8988T (cell line): ENCODE results near the gene C1QTNF1.

ENCODE experiments used
- DNase-seq: peaks from one replicate; pipeline ENCODE4 v3.0.0; 2011

C1QTNF1 gene

DNA sequence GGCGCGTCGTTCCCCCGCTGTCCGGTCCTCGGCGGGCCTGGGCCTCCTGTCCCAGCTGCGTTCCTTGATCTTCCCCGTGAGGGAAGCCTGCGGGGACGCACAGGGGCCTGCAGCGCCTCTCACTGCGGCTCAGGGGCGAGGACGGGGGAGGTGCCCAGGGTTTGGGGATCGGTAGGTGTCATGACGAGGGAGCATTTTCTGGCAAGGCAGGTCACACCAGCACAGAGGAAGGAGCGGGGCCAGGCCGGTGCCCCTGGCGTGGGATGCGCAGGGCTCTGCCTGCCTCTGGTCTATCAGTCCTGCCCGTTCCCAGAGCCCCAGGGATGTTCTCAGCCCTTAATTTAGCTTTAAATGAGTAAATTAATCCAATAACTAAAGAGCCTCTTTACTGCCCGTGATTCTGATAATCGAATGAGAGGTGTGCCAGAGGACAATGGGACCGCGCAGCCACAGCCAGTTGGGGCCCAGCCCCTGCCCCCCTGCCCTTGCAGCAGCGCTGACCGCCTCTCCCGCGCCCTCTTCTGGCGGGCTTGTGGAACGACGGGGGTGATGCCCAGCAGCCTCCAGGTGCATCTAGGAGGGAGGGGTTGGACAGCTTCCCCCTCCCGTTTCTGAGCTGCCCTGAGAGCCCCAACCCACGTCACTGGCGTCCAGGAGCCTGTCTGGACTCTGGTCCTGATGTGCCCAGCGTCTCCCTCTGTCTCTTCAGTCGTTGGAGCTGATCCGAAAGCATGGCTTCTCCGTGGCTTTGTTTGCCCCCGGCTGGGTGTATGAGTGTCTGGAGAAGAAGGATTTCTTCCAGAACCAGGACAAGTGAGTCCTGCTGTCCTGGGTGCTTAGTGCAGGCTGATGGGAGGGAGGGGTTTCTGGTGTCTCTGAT, 58.6 kb downstream of the C1QTNF1 start:
- peak; percentile 74 for DNase-seq

DNA sequence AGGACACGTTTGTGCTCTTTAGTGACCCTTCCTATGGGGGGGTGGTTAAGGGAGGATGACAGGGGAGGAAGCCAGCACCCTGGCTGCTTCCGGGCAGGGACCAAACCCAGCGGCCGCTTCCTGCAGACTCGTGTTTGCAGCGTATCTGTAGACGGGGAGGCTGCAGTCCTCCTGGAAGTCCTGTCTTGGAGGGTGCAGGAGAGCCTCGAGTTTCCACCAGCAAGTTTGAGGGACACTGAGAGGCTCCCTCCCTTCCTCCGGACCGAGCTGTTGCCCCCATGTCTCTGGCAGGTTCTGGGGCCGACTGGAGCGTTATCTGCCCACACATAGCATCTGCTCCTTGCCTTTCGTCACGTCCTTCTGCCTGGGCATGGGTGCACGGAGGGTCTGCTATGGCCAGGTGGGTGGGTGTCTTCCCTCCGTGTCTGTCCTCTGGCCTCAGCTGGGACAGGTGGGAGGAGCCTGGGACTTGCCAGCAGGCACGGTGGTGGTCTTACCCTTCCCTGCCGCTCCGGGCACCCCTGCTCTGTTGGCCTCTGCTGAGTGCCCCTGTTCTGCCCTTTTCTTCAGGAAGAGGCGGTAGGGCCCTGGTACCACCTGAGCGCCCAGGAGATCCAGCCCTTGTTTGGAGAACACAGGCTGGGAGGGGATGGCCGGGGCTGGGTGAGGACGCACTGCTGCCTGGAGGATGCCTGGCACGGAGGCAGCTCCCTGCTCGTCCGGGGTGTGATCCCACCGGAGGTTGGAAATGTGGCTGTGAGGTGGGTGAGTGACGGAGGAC, 59.4 kb downstream of the C1QTNF1 start:
- DNase-seq = peak; percentile 8

DNA sequence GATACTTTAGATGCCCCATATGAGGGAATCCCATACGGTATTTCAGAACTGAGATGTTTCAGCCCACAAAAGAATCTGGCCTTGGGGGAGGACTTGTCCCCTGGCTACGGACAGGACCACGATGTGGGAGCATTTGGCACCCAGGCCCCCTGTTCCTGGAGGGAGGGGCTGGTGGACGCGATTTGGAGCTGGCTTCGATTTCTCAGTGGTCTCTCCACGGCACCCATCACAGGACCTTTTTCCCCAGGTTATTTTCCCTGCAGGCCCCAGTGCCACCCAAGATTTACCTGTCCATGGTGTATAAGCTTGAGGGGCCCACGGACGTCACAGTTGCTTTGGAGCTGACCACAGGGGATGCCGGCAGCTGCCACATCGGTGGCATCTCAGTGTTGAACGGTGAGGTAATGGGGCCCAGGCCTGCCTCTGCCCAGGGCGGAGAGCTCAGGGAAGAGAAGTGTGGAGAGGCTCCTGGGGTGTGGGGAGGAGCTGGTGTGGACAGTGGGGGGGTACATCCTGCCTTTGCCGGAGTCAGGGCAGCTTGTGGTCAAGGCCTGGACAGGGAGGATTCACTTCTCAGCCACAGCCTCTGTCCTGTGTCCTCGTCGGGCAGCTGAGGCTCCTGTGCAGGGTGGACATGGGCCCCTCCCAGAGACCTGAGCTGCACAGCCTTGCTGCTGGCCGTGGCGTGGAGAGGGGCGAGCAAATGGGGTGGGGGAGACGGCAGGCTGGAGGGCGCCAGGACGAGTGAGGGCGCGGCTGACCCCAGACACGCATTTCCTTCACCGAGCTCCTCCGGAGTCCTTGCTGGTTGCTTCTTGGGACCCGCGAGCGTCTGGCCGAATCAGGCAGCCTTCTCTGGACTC, 60.6 kb downstream of the C1QTNF1 start:
- DNase-seq = peak; percentile 10

DNA sequence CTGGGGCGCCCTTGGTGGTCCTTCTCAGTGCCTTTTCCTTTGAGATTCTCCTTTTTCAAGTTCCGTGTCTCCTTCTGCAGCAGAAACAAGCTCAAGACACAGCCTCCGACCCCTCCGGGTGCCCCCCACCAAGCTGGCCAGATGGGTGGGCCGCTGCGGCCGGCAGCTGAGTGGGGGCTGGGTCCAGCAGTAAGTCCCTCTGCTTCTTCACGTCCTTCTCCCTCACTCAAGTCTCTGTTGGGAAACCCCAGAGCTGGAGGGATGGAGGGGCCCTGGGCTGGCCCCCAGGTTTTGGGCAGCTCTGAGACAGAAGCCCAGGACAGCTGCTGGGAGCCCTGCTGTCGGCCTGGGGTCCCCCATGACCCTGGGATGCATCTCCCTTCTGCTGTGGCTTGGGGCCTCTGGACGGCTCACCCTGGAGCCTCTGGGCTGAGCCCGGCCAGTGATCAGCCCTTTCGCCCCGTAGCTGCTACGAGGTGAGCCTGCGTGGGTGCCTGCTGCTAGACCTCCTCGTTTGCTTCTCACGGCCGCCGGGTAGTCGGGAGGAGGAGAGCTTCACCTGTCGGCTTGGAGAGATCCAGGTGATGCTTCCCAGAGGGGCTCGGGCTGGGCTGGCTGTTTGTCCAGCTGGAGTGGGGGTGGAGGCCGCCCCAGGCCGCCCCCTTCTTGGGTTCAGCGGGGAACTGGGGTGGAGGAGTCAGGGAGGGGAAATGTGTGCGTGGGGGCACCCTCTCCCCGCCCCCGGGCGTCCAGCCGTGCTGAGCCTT, 61.4 kb downstream of the C1QTNF1 start:
- DNase-seq = peak; percentile 21

DNA sequence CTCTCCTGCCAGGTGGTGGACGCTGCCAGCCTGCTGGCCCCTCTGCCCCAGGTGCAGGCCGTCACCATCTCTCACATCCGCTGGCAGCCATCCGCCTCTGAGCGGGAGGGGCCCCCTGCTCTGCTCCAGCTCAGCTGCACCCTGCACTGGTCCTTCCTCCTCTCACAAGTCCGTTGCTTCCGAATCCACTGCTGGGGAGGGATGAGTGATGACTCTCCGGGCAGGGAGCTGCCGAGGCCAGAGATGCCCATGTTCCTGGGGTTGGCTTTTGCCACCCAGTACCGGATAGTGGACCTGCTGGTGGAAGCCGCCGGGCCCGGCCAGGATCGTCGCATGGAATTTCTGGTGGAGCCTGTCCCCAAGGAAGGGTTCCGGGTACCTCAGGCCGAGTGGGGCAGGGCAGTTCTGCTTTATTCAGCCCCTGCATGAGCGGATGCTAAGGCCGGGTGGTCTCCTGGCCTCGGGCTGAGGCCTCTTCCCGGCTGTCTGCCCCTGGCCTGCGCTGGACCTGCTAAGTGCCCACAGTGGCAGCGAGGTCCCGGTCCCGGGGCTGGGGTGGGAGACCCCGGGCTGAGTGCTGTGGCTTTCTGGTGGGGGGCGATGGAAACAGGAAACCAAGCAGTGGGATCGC, 62.1 kb downstream of the C1QTNF1 start:
- DNase-seq = peak; percentile 22

DNA sequence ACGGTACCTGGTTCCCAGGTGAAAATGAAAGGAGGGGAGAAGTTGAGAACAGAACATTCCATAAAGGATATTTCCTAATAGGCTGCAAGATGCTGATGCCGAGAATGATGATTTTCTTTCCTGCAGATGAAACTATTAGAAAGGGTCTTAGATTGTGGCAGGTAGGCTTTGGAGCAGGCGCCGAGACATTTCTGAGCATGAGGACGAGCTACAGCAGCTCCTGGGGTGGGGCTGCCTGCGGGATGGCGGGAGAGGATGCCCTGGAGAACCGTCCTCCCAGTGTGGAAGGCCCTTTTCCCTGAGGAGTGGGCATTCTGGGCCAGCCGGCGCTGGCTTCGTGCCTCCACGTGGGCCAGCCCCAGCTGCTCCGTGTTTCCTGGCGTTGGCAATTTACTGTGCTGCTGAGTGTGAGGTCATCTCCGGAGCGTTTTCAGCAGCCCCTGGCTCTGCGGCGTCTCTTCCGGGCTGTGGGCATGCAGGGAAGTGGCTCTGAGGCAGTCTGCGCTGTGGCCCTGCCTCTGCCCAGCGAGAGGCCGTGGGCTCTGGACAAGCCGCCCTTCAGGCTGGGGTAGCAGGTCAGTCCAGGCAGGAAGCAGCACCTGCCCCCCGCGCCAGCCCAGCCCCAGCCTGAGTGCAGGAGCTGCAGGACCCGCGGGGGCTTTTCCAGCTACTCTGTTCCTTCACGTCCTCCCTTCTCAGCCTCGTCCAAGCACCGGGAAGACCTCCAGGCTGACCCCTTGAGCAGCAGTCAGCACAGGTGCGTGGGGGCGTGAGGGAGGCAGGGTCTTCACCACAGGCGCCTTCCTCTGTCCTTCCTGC, 62.8 kb downstream of the C1QTNF1 start:
- peak; percentile 13 for DNase-seq

DNA sequence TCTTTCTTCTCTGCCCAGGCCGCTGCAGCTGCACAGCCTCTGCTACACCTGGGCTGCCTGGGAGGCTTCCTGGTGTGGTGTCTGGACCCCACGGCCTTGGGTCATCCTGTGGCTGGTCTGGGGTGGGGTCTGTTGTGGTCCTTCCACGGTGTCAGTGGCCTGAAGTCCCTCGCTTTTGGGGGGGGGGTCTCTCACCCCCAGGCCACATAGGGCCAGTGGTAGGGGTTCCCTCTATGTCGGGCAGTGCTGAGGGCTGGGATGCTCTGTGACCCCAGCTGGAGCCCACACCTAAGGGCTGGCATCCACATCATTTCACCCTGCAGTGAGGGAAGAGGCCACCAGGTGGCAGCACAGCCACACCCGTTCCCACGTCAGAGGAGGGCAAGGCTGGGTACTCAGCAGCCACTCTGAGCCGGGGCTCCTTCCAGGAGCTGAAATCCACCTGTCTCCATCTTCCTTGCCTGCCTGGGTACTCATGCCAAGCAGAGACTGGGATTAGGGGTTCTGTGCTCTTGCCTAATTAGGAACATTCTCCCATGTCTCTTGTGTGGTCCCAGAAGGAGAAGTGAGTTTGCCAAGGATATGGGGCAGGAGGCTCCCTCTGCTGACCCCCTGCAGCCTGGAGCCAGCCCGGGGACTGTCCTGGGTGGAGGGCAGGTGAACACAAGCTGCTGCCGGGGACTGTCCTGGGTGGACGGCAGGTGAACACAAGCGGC, 63.6 kb downstream of the C1QTNF1 start:
- peak; percentile 98 for DNase-seq

DNA sequence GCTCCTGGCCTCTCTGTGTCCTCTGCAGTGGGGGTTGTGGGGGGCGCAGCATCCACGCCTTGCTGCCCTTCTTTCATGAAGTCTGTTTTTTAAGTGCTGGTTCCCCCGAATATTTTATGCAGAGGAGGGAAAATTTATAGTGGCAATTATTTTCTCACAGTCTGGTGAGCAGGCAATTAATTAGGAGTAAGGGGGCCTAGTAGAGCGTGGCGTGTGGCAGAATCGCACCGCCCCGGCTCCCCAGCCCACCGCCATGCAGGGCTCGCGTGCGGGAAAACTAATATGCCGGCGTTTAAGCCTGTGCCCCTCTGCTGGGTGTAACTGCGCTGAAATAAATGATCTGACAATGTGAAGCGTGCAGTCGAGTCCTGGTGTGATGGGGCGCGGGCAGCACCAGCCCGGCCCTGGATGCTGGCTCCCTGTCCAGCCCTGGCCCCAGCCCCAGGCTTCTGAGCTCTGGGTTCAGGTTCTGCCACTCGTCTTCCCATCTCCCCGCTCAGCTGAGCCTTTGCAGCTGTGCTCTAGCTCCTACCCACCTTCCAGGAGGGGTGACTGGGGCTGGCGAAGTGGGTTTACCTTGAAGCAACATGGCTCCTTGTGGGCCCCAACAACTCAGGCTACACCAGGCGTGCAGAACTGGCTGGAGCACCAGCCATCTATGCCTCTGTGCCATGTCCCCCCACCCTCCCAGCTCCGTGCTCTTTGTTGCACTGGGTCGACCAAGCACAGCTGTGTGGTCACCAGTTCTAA, 64.5 kb downstream of the C1QTNF1 start:
- DNase-seq = no peak

DNA sequence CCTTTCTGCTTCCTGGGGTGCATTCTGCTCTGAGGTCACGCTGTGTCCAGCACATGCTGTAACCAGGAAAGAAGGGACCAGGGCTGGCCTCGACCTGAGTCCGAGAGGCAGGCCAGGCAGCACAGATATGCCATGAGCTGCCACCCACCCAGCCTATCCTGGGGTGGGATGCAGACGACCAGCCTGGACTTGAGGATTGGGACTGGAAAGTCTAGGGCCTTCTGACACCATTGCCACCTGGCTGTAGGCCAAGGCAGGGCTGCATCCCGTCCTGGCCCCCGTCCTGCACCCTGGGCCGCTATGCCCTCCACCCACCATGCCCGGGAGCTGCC, 65.0 kb downstream of the C1QTNF1 start:
- no peak for DNase-seq

DNA sequence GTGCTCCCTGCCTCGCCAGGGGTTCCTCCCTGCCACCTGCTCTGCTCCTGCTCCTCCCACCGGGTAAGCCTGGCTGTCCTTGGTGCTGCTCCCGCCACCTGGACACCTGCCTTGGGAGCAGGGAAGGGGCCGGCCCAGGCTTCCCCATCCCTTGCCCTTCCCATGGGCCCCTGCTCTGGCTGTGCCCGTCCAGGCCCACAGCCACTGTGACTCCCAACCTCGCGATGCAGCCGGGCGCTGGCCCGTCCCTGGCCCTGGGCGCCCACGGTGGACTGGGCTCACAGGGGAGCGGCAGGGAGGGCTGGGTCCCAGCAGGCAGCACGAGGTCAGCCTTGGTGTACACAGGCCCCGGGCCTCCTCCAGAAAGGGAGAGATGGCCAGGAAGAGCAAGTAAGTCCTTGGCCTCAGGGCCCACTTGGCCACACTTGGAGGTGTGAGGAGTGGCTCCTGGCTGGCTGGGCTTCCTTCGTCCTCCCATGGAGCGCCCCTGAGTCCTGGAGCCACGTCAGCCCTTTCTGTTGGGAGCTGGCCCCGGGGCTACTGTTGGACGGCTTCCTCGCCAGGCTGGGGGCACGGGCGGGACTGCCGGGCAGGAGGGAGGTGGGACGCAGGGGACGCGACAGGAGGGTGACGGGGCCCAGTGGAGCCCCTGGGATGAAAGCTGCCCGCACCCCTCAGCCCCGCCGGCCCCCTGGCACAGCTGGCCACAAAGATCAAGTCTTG, 65.9 kb downstream of the C1QTNF1 start:
- no peak for DNase-seq

DNA sequence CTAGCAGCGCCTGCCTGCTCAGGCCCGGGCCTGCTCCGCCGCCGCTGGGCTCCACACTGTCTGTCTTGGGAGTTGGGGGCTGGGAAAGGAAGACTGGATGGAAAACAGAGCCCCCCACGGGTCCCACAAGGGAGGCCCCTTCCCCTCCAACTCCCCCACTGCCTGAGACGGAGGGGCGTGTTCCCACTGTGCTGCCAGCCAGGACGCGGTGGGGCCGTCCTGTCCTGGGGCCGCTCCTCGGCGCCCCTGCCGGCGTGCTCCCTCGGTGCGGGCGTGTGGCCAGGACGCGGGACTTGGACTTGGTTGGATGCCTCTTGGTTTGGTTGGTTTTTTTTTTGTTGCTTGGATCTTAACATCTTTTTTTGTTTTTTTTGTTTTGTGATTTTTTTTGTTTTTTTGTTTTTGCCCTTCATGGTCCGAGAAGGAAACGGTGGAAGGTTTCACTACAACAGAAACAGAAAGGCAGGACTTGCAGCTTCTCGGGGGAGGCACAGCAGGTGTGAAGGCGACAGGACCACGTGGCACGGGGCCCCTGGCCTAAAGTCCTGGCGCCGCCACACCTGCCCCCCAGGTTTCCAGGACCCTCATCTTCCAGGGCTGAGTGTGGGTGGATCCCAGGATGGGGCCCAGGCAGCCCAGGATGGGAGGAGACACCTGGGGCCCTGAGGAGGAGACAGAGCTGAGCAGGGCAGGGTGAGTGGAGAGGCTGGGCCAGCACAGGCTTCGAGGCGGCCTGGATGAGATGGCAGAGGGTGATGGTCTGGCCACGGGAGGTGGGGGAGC, 66.7 kb downstream of the C1QTNF1 start:
- DNase-seq = no peak

DNA sequence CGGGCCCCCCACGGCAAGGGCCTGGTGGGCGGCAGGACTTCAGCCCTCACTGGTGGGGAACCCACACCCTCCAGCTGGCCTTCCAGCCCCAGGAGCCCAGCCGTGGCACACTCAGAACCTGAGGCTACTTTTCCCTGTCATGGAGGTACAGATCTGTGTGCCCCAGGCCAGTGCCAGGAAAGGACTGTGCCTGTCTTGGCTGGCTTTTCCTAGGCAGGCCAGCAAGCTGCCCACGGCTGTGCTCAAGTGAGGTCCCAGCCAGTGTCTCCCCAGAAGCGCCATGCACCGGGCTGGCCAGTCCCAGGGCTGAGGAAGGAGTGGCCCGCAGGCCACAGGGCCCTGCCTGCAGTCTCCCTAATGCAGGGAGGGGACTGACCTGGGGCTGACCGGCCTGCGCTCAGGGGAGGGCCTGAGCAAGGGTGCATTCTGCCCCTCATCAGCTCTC, 67.3 kb downstream of the C1QTNF1 start:
- no peak for DNase-seq

DNA sequence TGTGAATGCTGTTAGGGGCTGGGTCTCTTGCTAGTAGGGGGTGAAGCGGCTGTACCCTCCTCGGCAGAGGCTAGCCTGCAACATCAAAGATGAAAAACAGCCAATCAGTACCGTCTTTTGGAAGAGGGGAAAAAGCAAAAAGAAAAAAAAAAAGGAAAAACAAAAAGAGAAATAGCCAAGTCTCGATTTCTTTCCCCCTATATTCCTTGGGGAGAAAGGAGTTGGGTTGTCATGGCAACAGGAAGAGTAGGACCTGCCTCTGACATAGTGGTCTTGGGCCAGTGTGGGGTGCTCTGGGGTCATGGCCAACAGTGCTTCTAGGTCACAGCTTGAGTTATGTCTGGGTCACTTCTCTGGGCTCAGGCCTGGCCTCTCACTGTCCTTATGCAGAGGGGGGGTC, 68.6 kb downstream of the C1QTNF1 start:
- no peak for DNase-seq

DNA sequence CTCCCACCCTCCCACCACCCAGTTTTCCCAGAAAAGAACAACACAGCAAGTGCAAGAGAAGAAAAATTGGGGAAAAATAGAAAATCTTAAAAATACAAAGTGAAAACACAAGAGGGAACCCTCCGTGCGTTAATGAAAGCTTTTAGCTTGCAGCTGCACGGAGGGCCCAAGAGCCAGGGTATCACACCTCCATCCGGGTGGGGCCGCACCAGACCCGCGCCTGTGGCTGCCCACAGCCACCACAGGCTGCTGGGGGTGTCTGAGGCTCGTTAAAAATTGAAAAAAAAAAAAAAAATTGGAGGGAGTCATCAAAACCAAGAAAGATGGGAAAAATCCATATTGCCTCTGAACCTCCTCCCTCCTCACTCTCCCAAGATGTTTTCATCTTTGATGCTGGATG, 69.3 kb downstream of the C1QTNF1 start:
- no peak for DNase-seq

DNA sequence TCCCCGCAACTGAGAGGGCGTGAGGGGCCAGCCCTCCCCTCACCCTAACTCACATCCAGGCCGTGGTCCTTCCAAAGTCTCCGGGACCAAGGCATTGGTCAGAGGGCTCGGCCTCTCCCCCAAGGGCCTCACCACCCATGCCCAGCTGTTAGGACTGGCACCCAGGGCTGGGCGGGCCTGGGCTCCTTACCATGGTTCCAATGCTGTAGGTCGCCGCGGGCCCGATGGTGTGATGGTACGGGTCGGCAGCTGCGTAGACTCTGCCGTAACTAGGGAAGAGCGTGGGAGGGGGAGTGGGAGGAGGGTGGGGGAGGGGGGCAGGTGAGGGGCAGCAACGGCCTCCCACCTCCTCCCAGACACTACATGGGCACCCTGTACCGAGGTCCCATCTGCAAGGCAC, 70.3 kb downstream of the C1QTNF1 start:
- no peak for DNase-seq

DNA sequence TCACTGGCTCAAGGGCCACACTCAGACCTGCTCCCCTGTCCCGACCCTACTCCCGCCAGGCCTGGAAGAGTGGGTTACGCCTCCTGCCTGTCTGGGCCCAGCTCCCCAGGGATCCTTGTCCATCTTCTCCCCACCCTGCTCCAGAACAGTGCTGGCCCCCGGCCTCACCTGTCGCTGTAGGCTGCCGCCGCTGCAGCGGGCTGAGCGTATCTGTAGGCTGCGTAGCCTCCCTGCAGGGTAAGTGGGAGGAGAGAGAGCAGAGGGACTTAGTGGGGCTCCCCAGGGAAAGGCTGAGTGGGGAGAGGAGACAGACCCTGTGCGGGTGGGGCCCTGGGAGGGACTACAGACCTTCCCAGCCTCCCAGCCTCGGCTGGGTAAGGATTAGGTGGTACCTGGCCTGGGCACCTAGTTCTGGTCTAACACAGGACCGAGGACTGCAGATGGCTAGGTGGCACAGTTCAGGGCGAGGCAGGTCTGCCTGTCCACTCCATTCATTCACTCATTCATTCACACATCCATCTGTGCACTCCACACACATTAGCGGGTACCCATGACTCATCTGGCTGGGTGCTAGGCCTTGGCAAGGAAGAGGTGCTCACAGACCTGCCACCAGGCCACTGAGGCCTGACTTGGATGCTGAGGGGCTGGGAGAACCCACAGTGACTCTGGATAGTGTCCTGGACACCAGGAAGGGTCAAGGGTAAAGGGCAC, 71.5 kb downstream of the C1QTNF1 start:
- no peak for DNase-seq

DNA sequence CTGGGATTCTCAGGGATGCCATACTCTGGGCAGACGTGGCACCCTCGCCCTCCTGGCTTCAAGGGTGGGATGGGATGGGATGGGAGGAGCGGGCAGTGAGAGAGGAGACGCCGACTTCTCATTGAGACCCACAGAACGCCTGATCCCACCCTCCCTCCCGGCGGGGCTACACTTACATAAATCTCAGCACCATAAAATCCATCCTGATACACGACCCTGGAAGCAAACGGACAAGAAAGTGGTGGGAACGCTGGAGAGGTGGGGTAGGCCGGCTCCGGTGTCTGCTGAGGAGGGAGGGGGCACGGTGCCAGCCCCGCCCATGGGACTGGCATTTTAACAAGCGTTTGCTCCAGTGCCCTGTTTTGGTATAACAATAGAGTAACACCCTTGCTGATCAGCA, 72.5 kb downstream of the C1QTNF1 start:
- DNase-seq = no peak
